Measurements from ENCODE around the gene TMOD1. TPM values are rescaled to one million over a fixed set of nuclear protein-coding genes. Genes with fewer than 3 reads are reported as not detected.

Gene TMOD1
- total RNA-seq, 1 experiment from 2014 or later: 1.0 TPM

DNA sequence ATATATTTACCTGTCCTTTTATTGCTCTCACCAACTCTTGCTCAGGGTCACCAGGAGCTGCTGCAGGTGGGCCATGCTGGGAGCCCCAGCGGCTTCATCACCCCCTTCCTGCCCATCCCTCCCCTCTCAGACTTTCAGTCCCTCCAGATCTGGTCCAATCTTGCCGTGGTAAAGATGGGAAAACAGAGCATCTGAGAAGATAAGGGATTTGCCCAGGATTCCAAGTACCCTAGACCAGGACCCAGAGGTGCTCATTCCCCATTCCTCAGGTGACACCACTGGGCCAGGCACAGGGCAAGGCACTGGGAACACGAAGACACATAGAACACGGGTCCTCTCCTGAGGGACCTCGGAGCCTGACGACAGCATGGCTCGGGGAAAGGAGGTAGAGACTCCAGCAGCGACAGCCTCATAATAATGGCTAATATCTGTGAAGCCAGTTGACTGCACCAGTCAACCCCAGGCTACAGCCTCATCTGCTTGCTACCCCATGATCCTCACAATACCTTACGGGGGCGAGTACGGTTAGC is 18.0 kb downstream of the TMOD1 start (continued):
- no peak for TF ChIP-seq GRHL2 (CRISPR knock-in tag; IDR thresholded peaks at IDR 0.05; ENCODE audit: insufficient replicate concordance, severe bottlenecking)

DNA sequence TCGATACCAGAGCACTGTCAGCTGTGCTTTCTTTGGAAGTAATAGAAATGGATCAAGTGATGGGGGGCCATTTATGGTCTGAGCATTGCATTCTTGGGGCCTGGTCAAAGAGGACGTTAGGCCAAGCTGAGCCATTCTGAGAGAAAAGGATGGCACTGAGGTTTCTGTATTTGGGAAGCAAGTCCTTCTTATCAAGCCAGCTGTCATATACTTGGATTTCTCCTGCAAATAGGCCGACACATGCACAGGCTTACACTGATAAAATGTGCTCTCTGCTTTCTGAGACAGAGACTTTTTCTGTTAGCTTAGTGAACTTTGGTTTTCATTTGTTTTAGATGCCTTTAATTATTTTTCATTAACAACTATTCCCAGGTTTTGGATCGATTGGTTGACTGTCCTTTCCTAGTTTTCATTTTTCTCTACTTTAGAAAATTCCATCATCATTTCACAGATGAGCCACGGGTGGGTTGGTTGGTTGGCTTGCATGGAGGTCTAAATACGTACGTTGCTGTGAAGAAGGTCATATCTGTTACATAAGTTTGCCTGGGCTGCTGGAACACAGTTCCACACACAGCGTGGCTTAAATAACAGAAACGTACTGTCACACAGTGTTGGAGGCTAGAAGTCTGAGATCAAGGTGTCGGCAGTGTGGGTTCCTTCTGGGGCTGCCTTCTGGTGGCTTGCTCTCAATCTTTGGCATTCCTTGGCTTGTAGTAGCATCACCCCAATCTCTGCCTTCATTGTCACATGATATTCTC is 20.3 kb downstream of the TMOD1 start:
- ATAC-seq (no peak), DNase-seq (ENCODE audit: low spot score) (no peak)
- ChIA-PET CTCF (no interaction called here), POLR2A (no interaction called here)
- Mint-ChIP-seq H3K36me3 (no peaks in the 10 kb centered on the region), H3K4me1 (peaks cover 2% of the 10 kb centered on the region), H3K27me3 (ENCODE audit: low read depth) (no peaks in the 10 kb centered on the region), H3K4me3 (no peak overlapping the region), H3K9me3 (no peaks in the 10 kb centered on the region), H3K27ac (no peak overlapping the region)
- TF ChIP-seq, protein P1, sequence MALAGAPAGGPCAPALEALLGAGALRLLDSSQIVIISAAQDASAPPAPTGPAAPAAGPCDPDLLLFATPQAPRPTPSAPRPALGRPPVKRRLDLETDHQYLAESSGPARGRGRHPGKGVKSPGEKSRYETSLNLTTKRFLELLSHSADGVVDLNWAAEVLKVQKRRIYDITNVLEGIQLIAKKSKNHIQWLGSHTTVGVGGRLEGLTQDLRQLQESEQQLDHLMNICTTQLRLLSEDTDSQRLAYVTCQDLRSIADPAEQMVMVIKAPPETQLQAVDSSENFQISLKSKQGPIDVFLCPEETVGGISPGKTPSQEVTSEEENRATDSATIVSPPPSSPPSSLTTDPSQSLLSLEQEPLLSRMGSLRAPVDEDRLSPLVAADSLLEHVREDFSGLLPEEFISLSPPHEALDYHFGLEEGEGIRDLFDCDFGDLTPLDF (CRISPR knock-in tag; IDR thresholded peaks at IDR 0.05): no peak
- TF ChIP-seq NR1H2 (CRISPR knock-in tag; IDR thresholded peaks at IDR 0.05) (no peak), ZNF138 (CRISPR knock-in tag; conservative IDR thresholded peaks at IDR 0.05) (no peak), ZNF232 (CRISPR knock-in tag; IDR thresholded peaks at IDR 0.05) (no peak), KAT7 (CRISPR knock-in tag; IDR thresholded peaks at IDR 0.05; ENCODE audit: borderline replicate concordance) (no peak), SP1 (CRISPR knock-in tag; conservative IDR thresholded peaks at IDR 0.05) (no peak), ELF4 (CRISPR knock-in tag; IDR thresholded peaks at IDR 0.05; ENCODE audit: low read depth) (no peak), GRHL2 (CRISPR knock-in tag; IDR thresholded peaks at IDR 0.05; ENCODE audit: insufficient replicate concordance, severe bottlenecking) (no peak), NR2C2 (CRISPR knock-in tag; IDR thresholded peaks at IDR 0.05) (no peak), RELA (CRISPR knock-in tag; IDR thresholded peaks at IDR 0.05; ENCODE audit: borderline replicate concordance) (no peak), CBFB (CRISPR knock-in tag; IDR thresholded peaks at IDR 0.05; ENCODE audit: low read depth) (no peak), GABPB1 (CRISPR knock-in tag; IDR thresholded peaks at IDR 0.05) (no peak), ZNF671 (CRISPR knock-in tag; IDR thresholded peaks at IDR 0.05) (no peak), SMAD3 (CRISPR knock-in tag; IDR thresholded peaks at IDR 0.05; ENCODE audit: borderline replicate concordance) (no peak), CREM (CRISPR knock-in tag; IDR thresholded peaks at IDR 0.05) (no peak)
- TF ChIP-seq, protein P2, sequence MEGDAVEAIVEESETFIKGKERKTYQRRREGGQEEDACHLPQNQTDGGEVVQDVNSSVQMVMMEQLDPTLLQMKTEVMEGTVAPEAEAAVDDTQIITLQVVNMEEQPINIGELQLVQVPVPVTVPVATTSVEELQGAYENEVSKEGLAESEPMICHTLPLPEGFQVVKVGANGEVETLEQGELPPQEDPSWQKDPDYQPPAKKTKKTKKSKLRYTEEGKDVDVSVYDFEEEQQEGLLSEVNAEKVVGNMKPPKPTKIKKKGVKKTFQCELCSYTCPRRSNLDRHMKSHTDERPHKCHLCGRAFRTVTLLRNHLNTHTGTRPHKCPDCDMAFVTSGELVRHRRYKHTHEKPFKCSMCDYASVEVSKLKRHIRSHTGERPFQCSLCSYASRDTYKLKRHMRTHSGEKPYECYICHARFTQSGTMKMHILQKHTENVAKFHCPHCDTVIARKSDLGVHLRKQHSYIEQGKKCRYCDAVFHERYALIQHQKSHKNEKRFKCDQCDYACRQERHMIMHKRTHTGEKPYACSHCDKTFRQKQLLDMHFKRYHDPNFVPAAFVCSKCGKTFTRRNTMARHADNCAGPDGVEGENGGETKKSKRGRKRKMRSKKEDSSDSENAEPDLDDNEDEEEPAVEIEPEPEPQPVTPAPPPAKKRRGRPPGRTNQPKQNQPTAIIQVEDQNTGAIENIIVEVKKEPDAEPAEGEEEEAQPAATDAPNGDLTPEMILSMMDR (IDR thresholded peaks at IDR 0.05): no peak
- TF ChIP-seq, protein P3, sequence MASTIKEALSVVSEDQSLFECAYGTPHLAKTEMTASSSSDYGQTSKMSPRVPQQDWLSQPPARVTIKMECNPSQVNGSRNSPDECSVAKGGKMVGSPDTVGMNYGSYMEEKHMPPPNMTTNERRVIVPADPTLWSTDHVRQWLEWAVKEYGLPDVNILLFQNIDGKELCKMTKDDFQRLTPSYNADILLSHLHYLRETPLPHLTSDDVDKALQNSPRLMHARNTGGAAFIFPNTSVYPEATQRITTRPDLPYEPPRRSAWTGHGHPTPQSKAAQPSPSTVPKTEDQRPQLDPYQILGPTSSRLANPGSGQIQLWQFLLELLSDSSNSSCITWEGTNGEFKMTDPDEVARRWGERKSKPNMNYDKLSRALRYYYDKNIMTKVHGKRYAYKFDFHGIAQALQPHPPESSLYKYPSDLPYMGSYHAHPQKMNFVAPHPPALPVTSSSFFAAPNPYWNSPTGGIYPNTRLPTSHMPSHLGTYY (CRISPR knock-in tag; IDR thresholded peaks at IDR 0.05): no peak

DNA sequence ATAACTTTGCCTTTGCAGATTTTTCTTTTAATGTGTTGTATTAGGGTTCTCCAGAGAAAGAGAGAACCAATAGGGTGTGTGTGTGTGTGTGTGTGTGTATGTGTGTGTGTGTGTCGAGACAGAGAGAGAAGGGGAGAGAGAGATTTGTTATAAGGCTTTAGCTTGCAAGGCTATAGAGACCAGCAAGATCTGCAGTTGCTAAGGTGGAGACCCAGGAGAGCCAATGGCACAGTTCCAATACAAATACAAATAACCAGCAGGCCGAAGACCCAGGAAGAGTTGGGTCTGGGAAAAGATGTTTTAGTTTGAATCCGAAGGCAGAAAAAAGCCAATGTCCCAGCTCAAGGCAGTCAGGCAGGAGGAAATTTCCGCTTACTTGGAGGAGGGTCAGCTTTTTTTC is 23.0 kb downstream of the TMOD1 start:
- Mint-ChIP-seq H3K27me3 (ENCODE audit: low read depth) (no peaks in the 10 kb centered on the region), H3K36me3 (no peaks in the 10 kb centered on the region), H3K9me3 (no peaks in the 10 kb centered on the region), H3K27ac (no peak overlapping the region), H3K4me1 (peaks cover 28% of the 10 kb centered on the region), H3K4me3 (no peak overlapping the region)
- ATAC-seq: no peak
- POLR2A ChIA-PET: interaction anchor here (0.7 kb wide), 1 partner anchor 54 kb away, joined by 3 read pairs; no protein-coding TSS in a partner anchor
- CTCF ChIA-PET: interaction anchor here (1.2 to 3.2 kb wide), 2 partner anchors 22 to 74 kb away, joined by 4 to 12 read pairs; partner anchors contain the start of gene TMOD1
- no peak for DNase-seq (ENCODE audit: low spot score)
- TF ChIP-seq, protein P4, sequence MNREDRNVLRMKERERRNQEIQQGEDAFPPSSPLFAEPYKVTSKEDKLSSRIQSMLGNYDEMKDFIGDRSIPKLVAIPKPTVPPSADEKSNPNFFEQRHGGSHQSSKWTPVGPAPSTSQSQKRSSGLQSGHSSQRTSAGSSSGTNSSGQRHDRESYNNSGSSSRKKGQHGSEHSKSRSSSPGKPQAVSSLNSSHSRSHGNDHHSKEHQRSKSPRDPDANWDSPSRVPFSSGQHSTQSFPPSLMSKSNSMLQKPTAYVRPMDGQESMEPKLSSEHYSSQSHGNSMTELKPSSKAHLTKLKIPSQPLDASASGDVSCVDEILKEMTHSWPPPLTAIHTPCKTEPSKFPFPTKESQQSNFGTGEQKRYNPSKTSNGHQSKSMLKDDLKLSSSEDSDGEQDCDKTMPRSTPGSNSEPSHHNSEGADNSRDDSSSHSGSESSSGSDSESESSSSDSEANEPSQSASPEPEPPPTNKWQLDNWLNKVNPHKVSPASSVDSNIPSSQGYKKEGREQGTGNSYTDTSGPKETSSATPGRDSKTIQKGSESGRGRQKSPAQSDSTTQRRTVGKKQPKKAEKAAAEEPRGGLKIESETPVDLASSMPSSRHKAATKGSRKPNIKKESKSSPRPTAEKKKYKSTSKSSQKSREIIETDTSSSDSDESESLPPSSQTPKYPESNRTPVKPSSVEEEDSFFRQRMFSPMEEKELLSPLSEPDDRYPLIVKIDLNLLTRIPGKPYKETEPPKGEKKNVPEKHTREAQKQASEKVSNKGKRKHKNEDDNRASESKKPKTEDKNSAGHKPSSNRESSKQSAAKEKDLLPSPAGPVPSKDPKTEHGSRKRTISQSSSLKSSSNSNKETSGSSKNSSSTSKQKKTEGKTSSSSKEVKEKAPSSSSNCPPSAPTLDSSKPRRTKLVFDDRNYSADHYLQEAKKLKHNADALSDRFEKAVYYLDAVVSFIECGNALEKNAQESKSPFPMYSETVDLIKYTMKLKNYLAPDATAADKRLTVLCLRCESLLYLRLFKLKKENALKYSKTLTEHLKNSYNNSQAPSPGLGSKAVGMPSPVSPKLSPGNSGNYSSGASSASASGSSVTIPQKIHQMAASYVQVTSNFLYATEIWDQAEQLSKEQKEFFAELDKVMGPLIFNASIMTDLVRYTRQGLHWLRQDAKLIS (CRISPR knock-in tag; IDR thresholded peaks at IDR 0.05; ENCODE audit: borderline replicate concordance): no peak
- no peak for TF ChIP-seq NR2C2 (CRISPR knock-in tag; IDR thresholded peaks at IDR 0.05)
- TF ChIP-seq ETV6 (CRISPR knock-in tag; IDR thresholded peaks at IDR 0.05): no peak
- TF ChIP-seq SMAD4 (CRISPR knock-in tag; IDR thresholded peaks at IDR 0.05): no peak
- no peak for TF ChIP-seq GTF2I (CRISPR knock-in tag; conservative IDR thresholded peaks at IDR 0.05)
- no peak for TF ChIP-seq FOXK1 (CRISPR knock-in tag; IDR thresholded peaks at IDR 0.05)
- TF ChIP-seq GRHL2 (CRISPR knock-in tag; IDR thresholded peaks at IDR 0.05; ENCODE audit: insufficient replicate concordance, severe bottlenecking): no peak
- no peak for TF ChIP-seq ELF4 (CRISPR knock-in tag; IDR thresholded peaks at IDR 0.05; ENCODE audit: low read depth)
- no peak for TF ChIP-seq KAT7 (CRISPR knock-in tag; IDR thresholded peaks at IDR 0.05; ENCODE audit: borderline replicate concordance)

All from WTC11 (cell line).